Esophagus mucosa (tissue), 1 donor: ENCODE measurements around the gene KLKB1. TPM values are rescaled to one million over a fixed set of nuclear protein-coding genes. Genes with fewer than 3 reads are reported as not detected.
"Not testable (repeated sequence)": the region's sequence is repeated elsewhere in the genome, so short reads cannot be mapped to it uniquely, and the experiment has no call there.

Source experiments
- ATAC-seq: fragments of 200-7000 bp; cut with Tn5 transposase; one replicate; pipeline ENCODE4 v1.9.1; 2020
- total RNA-seq: library from RNA; stranded (reverse); gene quantifications from one replicate; pipeline ENCODE4 v1.2.4, GENCODE V29; 2023
- donor health status: DM: yes; HTN: yes; CAD: no.

KLKB1 gene
- total RNA-seq, 1 donor from 2014 or later, result 0.08 TPM

- ATAC-seq, result no peak
These were observed 622 bp downstream of the KLKB1 start for GRCh38 chr4:186227744-186228513.

- no peak for ATAC-seq
These were observed 1.2 kb downstream of the KLKB1 start for GRCh38 chr4:186228514-186228894.

- ATAC-seq, result no peak
These were observed 7.1 kb downstream of the KLKB1 start for GRCh38 chr4:186234367-186234766.

GRCh38 chr4:186236126-186236525, 8.8 kb downstream of the KLKB1 start:
- ATAC-seq, result no peak

- no peak for ATAC-seq
These were observed 13.1 kb downstream of the KLKB1 start for GRCh38 chr4:186240452-186240847.

- ATAC-seq, result no peak
These were observed 13.7 kb downstream of the KLKB1 start for GRCh38 chr4:186240848-186241491.

DNA sequence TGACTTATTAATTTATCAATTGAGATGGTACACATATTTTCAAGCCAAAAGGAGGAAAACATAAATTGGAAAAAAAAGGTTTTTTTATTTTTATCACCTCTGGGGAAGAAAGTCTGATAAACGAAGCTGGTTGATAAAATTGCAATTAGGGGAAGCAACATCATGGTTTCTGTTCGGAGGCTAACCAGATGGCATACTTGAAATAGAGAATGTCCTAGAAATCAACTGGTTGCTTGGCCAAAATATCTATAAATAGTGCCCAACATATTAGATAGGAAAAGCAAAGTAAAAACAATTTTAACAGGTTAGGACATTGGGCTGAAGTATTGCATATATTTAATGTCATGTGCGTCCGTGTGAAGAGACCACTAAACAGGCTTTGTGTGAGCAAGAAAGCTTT, 14.3 kb downstream of the KLKB1 start:
- no peak for ATAC-seq

GRCh38 chr4:186242031-186242430, 14.7 kb downstream of the KLKB1 start:
- not testable (repeated sequence) for ATAC-seq

DNA sequence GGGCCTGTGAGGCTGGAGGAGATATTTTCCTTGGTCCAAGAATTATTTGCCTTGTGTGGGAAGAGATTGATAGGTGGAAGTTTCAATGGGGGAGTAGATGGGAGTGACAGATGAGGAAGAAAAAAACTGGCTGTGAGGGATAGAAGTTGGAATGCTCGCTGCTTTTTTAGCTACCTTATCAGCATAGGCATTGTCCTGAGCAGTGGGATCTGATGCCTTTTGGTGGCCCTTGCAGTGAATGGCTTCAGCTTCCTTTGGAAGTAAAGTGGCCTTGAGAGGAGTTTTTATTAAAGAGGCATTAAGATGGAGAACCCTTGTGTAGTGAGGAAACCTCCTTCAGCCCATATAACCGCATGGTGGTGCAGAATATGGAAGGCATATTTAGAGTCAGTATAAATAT, 16.0 kb downstream of the KLKB1 start:
- ATAC-seq, result no peak

DNA sequence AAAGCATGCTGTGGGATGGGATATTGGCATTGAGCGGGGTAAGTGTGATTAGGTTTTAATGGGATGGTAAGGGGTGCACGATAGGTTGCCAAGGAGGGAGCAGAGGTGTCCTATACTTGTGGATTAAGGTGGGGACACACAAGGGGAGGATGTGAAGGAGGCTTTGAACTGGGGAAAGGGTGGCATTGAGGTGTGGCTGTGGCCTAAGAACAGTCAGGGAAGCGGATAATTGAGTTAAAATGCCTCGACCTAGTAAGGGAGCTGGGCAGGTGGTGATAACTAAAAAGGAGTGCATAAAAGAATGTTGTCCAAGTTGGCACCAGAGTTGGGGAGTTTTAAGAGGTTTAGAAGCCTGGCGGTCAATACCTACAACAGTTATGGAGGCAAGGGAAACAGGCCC, 17.5 kb downstream of the KLKB1 start:
- no peak for ATAC-seq

GRCh38 chr4:186247062-186247752, 19.9 kb downstream of the KLKB1 start:
- ATAC-seq, result not testable (repeated sequence)

DNA sequence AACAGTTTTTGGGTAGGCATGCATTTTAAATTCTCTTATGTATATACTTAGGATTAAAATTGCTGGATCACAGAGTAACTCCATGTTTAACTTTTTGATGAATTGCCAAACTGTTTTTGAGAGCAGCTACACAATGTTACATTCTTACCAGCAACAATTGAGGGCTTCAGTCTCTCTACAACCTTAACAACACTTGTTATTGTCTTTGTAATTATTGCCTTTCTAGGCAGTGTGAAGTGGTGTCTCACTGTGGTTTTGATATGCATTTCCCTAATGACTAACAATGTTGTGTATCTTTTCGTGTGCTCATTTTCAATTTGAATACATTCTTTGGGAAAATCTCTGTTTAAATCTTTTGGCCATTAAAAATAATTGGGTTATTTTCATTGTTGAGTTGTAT, 21.3 kb downstream of the KLKB1 start:
- ATAC-seq, result no peak

- ATAC-seq, result no peak
These were observed 22.8 kb downstream of the KLKB1 start for GRCh38 chr4:186249785-186250754.

DNA sequence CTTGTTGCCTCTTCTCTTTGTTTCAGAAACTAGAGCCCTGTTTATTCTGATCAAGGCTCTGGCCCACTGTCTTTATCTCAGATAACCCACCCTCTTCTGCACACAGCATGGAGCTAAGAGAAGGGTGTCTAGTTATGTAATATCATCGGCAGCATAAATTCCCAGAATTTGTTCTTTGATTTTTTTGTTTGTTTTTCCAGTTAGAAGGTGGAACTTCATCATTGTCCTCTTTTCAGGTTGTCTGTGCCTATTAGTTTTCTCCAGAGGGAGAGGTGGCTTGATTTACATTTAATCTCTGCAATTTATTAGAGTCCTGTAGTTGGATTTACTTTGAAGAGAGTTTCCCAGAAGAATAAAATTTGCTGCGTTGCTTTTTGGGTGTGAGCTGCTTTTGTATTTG, 23.5 kb downstream of the KLKB1 start:
- ATAC-seq, result no peak

GRCh38 chr4:186255122-186255521, 27.8 kb downstream of the KLKB1 start:
- no peak for ATAC-seq

DNA sequence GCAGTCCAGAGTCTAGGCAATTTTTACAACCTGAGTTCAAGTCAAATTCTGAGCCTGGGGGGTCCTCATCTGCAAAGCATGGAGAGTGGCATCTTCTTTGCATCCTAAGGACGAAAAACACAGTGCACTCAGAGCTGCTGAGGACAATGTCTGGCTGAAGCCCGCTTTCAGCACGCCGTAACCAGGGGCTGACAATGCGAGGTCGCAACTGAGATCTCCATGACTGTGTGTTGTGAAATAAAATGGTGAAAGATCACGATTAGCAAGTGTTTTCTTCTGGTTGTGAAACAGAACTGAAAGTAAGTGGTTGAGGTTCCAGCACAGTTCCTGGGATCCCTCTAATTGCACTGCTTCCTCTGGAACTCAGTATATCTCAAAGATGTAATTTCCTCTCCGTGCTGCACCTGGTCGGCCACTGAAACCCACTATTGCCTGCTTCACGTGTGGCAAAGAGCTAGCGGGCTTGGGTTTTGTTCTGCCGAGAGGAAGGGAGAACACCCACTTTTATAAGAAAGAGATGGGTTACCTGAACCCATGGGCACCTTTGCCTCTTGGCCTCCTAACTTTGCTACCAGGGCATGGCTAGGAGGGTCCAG, 31.0 kb downstream of the KLKB1 start:
- ATAC-seq, result no peak

- ATAC-seq, result no peak
These were observed 32.8 kb downstream of the KLKB1 start for GRCh38 chr4:186260117-186260503.

- ATAC-seq, result no peak
These were observed 33.5 kb downstream of the KLKB1 start for GRCh38 chr4:186260504-186261448.

DNA sequence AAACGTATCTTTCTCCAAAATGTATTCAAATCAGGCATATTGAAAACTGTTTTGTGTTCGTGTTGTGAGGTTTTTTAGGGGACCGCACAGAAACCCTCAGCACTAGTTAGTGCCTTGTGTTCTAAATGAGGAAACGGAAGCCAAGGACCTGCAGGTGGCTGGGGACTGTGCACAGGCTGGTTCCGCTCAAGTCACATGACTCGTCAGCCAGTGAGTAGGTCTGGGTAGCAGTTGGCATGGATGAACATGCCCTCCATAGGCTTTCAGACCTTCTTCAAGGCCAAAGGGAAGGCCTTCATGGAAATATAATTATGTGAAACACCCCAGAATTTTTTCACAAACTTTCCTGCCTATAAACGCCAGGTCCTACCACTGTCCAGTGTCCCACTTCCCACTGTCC, 37.4 kb downstream of the KLKB1 start:
- ATAC-seq, result no peak

GRCh38 chr4:186265250-186265649, 37.9 kb downstream of the KLKB1 start:
- ATAC-seq, result not testable (repeated sequence)
